HepG2 (cell line): ENCODE data around the gene MPG. TPM values are rescaled to one million over a fixed set of nuclear protein-coding genes. Genes with fewer than 3 reads are reported as not detected.

ENCODE experiments used
- CEBPB ChIP-seq: IDR thresholded peaks from 2 replicates; pipeline ENCODE4 v1.6.1; 2011; ENCODE audit warnings: low read depth, low read length, improper control_type of control experiment, borderline replicate concordance
- ELF1 ChIP-seq: sonication (generic); formaldehyde crosslinking; IDR thresholded peaks from 2 replicates; pipeline ENCODE4 v1.4.0; 2020; ENCODE audit warnings: missing genetic modification reagents
- FOXC1 ChIP-seq: sonication (generic); formaldehyde crosslinking; IDR thresholded peaks from 2 replicates; pipeline ENCODE4 v1.8.0; 2022; ENCODE audit warnings: mild to moderate bottlenecking, missing genetic modification reagents, borderline replicate concordance
- GATAD2A ChIP-seq: IDR thresholded peaks from 2 replicates; pipeline ENCODE4 v1.6.1; 2016
- KLF15 ChIP-seq: sonication (generic); formaldehyde crosslinking; IDR thresholded peaks from 2 replicates; pipeline ENCODE4 v1.8.1; 2023; ENCODE audit warnings: borderline replicate concordance, mild to moderate bottlenecking, inconsistent platforms, missing genetic modification reagents, mixed read lengths
- MTA1 ChIP-seq: sonication (generic); formaldehyde crosslinking; IDR thresholded peaks from 2 replicates; pipeline ENCODE4 v1.4.0; 2020; ENCODE audit warnings: missing genetic modification reagents, mild to moderate bottlenecking, borderline replicate concordance
- PAF1 ChIP-seq: IDR thresholded peaks from 2 replicates; pipeline ENCODE4 v1.6.1; 2016; ENCODE audit warnings: missing genetic modification reagents, missing compliant biosample characterization
- PHF8 ChIP-seq: sonication (generic); formaldehyde crosslinking; IDR thresholded peaks from 2 replicates; pipeline ENCODE4 v1.5.0; 2020; ENCODE audit warnings: missing genetic modification reagents
- RBM39 ChIP-seq: fragments of 200-400 bp; formaldehyde crosslinking; IDR thresholded peaks from one replicate; pipeline ENCODE4 v1.6.1; 2018; ENCODE audit warnings: antibody characterized with exemption, mild to moderate bottlenecking, low read depth, low read length; ENCODE audit not compliant: poor library complexity, severe bottlenecking
- SMAD1 ChIP-seq: sonication (generic); formaldehyde crosslinking; IDR thresholded peaks from 2 replicates; pipeline ENCODE4 v1.4.0; 2020; ENCODE audit warnings: missing genetic modification reagents, low read depth, mild to moderate bottlenecking, borderline replicate concordance
- SOX6 ChIP-seq, 2 experiments: fragments of 450-650 bp in 1 of 2; sonication (generic) in 1 of 2; formaldehyde crosslinking in 1 of 2; IDR thresholded peaks; 2 replicates each; pipeline versions ENCODE4 v1.4.0 to v1.6.1; 2017 to 2020; ENCODE audit warnings: antibody characterized with exemption in 1 of 2, mild to moderate bottlenecking in 1 of 2, missing genetic modification reagents in 1 of 2
- SP1 ChIP-seq, 2 experiments: fragments of 450-650 bp in 1 of 2; sonication (generic) in 1 of 2; formaldehyde crosslinking in 1 of 2; IDR thresholded peaks; 2 replicates each; pipeline versions ENCODE4 v1.4.0 to v1.6.1; 2016 to 2020; ENCODE audit warnings: missing genetic modification reagents in 1 of 2
- TGIF2 ChIP-seq: IDR thresholded peaks from 2 replicates; pipeline ENCODE4 v1.6.1; 2016; ENCODE audit warnings: control low read depth, missing compliant biosample characterization
- ZBTB7B ChIP-seq: sonication (generic); formaldehyde crosslinking; IDR thresholded peaks from 2 replicates; pipeline ENCODE4 v1.4.0; 2020; ENCODE audit warnings: missing genetic modification reagents
- ZNF737 ChIP-seq: sonication (generic); formaldehyde crosslinking; IDR thresholded peaks from 2 replicates; pipeline ENCODE4 v1.5.0; 2020; ENCODE audit warnings: missing genetic modification reagents, mild to moderate bottlenecking, borderline replicate concordance
- polyA plus RNA-seq, 8 experiments: library from polyadenylated mRNA; depleted of rRNA in 3 of 8; stranded (reverse) in 7 of 8; unstranded in 1 of 8; fragments of >200 nt; fragmentation: Illumina TruSeq in 4 of 8; extraction: Trizol in 4 of 8; gene quantifications; 2 replicates each; pipeline versions ENCODE4 v1.2.1 to v1.2.3, GENCODE V29; 2011 to 2016; ENCODE audit warnings: low read depth in 4 of 8, missing spikeins in 1 of 8, mixed read lengths in 1 of 8; ENCODE audit not compliant: insufficient read depth in 1 of 8
- total RNA-seq, 5 experiments: library from RNA; depleted of rRNA; stranded (reverse); fragments of >200 nt; fragmentation: Illumina TruSeq; extraction: Trizol; gene quantifications; 2 replicates each; pipeline ENCODE4 v1.2.3, GENCODE V29; 2016; ENCODE audit warnings: low read depth in 1 of 5
- TF ChIP-seq, protein P1 (sequence below), 2 experiments: IDR thresholded peaks; 2 replicates each; pipeline ENCODE4 v1.6.1; 2011 to 2012; ENCODE audit warnings: low read length in 2 of 2, borderline replicate concordance in 1 of 2, low read depth in 1 of 2, mild to moderate bottlenecking in 1 of 2, moderate library complexity in 1 of 2
- TF ChIP-seq, protein P2 (sequence below): sonication (generic); formaldehyde crosslinking; IDR thresholded peaks from 2 replicates; pipeline ENCODE4 v1.8.0; 2022; ENCODE audit warnings: mild to moderate bottlenecking, missing genetic modification reagents; ENCODE audit not compliant: insufficient replicate concordance
- TF ChIP-seq, protein P3 (sequence below): sonication (generic); formaldehyde crosslinking; IDR thresholded peaks from 2 replicates; pipeline ENCODE4 v1.4.0; 2020; ENCODE audit warnings: missing genetic modification reagents
- TF ChIP-seq, protein P4 (sequence below): sonication (generic); formaldehyde crosslinking; IDR thresholded peaks from 2 replicates; pipeline ENCODE4 v1.4.0; 2020; ENCODE audit warnings: missing genetic modification reagents

Gene MPG
- total and polyA plus RNA-seq, 2 of the 13 experiments (the other 11 are each of a cell fraction or from before 2014, with no cell fraction given): 59.1 to 62.5 TPM

DNA sequence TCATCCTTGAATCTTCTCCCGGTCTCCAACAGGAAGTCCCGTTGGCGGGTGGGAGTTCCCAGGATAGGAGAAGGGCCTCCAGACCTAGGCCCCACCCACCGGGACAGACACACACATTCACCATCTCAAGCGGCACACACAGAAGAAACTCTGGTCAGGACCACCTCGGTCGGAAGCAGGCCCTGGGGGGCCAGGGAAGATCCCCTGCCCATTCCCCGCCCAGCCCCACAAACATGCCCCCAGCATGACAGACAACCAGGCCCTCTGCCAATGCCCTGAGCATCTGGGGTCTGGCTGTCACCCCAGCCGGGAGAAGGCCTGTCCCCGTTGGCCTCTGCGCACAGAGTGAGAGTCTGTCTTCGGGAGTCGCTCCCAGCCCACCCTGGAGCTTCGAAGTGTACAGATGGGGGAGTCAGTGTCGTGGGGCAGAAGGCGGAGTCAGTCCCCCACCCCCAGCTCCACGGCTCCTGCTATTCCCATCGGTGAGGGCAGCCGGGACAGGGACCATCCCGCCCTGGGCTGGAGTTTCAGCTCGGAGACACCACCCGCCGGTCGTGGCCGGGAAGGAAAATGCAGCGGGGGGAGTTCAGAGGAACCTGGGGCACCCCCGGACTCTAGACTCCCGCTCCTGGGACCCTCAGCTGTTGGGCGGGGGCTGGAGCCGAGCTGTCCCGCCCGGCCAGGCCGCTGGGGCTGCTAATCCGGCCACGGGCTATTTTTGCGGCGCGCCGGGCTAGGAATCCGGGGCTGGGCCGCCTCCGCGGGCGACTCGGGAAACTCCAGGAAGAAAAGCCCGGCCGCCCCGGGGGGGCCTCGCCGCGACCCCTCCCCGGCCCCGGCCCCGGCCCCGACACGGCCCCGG is 6.3 kb upstream of the MPG start (continued):
- TF ChIP-seq, protein P1, sequence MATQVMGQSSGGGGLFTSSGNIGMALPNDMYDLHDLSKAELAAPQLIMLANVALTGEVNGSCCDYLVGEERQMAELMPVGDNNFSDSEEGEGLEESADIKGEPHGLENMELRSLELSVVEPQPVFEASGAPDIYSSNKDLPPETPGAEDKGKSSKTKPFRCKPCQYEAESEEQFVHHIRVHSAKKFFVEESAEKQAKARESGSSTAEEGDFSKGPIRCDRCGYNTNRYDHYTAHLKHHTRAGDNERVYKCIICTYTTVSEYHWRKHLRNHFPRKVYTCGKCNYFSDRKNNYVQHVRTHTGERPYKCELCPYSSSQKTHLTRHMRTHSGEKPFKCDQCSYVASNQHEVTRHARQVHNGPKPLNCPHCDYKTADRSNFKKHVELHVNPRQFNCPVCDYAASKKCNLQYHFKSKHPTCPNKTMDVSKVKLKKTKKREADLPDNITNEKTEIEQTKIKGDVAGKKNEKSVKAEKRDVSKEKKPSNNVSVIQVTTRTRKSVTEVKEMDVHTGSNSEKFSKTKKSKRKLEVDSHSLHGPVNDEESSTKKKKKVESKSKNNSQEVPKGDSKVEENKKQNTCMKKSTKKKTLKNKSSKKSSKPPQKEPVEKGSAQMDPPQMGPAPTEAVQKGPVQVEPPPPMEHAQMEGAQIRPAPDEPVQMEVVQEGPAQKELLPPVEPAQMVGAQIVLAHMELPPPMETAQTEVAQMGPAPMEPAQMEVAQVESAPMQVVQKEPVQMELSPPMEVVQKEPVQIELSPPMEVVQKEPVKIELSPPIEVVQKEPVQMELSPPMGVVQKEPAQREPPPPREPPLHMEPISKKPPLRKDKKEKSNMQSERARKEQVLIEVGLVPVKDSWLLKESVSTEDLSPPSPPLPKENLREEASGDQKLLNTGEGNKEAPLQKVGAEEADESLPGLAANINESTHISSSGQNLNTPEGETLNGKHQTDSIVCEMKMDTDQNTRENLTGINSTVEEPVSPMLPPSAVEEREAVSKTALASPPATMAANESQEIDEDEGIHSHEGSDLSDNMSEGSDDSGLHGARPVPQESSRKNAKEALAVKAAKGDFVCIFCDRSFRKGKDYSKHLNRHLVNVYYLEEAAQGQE (IDR thresholded peaks at IDR 0.05; ENCODE audit: borderline replicate concordance in 1 of 2, low read depth in 1 of 2, low read length in 2 of 2): no peak
- TF ChIP-seq GATAD2A (CRISPR knock-in tag) (0 out of 2 replicates have a peak, but pooled peaks have one; percentile 13), ELF1 (peak; percentile 18; the same call in 1 of the 2 replicates), SOX6 (IDR thresholded peaks at IDR 0.05) (no peak), SOX6 (CRISPR knock-in tag; IDR thresholded peaks at IDR 0.05) (peak; percentile 17; the same call in 1 of the 2 replicates), CEBPB (no peak), ZNF737 (CRISPR knock-in tag) (no peak), PAF1 (CRISPR knock-in tag) (no peak), PHF8 (CRISPR knock-in tag) (peak; percentile 48; the same call in 1 of the 2 replicates), MTA1 (peak; percentile 16; the same call in 1 of the 2 replicates), RBM39 (no peak), FOXC1 (CRISPR knock-in tag) (no peak), TGIF2 (CRISPR knock-in tag) (0 out of 2 replicates have a peak, but pooled peaks have one; percentile 26), SMAD1 (CRISPR knock-in tag) (no peak), ZBTB7B (CRISPR knock-in tag) (no peak), SP1 (IDR thresholded peaks at IDR 0.05) (no peak), SP1 (CRISPR knock-in tag; IDR thresholded peaks at IDR 0.05) (no peak), KLF15 (CRISPR knock-in tag) (no peak)
- TF ChIP-seq, protein P2, sequence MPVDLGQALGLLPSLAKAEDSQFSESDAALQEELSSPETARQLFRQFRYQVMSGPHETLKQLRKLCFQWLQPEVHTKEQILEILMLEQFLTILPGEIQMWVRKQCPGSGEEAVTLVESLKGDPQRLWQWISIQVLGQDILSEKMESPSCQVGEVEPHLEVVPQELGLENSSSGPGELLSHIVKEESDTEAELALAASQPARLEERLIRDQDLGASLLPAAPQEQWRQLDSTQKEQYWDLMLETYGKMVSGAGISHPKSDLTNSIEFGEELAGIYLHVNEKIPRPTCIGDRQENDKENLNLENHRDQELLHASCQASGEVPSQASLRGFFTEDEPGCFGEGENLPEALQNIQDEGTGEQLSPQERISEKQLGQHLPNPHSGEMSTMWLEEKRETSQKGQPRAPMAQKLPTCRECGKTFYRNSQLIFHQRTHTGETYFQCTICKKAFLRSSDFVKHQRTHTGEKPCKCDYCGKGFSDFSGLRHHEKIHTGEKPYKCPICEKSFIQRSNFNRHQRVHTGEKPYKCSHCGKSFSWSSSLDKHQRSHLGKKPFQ (CRISPR knock-in tag): no peak
- TF ChIP-seq, protein P3, sequence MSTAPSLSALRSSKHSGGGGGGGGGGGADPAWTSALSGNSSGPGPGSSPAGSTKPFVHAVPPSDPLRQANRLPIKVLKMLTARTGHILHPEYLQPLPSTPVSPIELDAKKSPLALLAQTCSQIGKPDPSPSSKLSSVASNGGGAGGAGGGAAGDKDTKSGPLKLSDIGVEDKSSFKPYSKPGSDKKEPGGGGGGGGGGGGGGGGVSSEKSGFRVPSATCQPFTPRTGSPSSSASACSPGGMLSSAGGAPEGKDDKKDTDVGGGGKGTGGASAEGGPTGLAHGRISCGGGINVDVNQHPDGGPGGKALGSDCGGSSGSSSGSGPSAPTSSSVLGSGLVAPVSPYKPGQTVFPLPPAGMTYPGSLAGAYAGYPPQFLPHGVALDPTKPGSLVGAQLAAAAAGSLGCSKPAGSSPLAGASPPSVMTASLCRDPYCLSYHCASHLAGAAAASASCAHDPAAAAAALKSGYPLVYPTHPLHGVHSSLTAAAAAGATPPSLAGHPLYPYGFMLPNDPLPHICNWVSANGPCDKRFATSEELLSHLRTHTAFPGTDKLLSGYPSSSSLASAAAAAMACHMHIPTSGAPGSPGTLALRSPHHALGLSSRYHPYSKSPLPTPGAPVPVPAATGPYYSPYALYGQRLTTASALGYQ (CRISPR knock-in tag): no peak
- TF ChIP-seq, protein P4, sequence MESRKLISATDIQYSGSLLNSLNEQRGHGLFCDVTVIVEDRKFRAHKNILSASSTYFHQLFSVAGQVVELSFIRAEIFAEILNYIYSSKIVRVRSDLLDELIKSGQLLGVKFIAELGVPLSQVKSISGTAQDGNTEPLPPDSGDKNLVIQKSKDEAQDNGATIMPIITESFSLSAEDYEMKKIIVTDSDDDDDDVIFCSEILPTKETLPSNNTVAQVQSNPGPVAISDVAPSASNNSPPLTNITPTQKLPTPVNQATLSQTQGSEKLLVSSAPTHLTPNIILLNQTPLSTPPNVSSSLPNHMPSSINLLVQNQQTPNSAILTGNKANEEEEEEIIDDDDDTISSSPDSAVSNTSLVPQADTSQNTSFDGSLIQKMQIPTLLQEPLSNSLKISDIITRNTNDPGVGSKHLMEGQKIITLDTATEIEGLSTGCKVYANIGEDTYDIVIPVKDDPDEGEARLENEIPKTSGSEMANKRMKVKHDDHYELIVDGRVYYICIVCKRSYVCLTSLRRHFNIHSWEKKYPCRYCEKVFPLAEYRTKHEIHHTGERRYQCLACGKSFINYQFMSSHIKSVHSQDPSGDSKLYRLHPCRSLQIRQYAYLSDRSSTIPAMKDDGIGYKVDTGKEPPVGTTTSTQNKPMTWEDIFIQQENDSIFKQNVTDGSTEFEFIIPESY (CRISPR knock-in tag): no peak
